Osteocyte (in vitro differentiated cells): Measurements from ENCODE around the gene INPP5K. TPM values are rescaled to one million over a fixed set of nuclear protein-coding genes. Genes with fewer than 3 reads are reported as not detected.

ENCODE experiments used
- DNase-seq: peaks from one replicate; pipeline ENCODE4 v3.0.0; 2021; ENCODE audit warnings: mixed read lengths; ENCODE audit not compliant: unreplicated experiment; ENCODE audit errors: extremely low spot score
- H3K27ac Mint-ChIP-seq: one replicate; pipeline ENCODE4 v1.8.0; 2021; ENCODE audit warnings: mild to moderate bottlenecking, mixed read lengths; ENCODE audit not compliant: unreplicated experiment
- H3K27me3 Mint-ChIP-seq: one replicate; pipeline ENCODE4 v1.8.0; 2021; ENCODE audit warnings: mixed read lengths; ENCODE audit not compliant: unreplicated experiment
- H3K36me3 Mint-ChIP-seq: one replicate; pipeline ENCODE4 v1.8.0; 2021; ENCODE audit warnings: mixed read lengths; ENCODE audit not compliant: unreplicated experiment
- H3K4me1 Mint-ChIP-seq: one replicate; pipeline ENCODE4 v1.8.0; 2021; ENCODE audit warnings: mixed read lengths; ENCODE audit not compliant: unreplicated experiment
- H3K4me3 Mint-ChIP-seq: one replicate; pipeline ENCODE4 v1.8.0; 2021; ENCODE audit warnings: mild to moderate bottlenecking, moderate library complexity, mixed read lengths; ENCODE audit not compliant: unreplicated experiment
- H3K9me3 Mint-ChIP-seq: one replicate; pipeline ENCODE4 v1.8.0; 2021; ENCODE audit warnings: mixed read lengths; ENCODE audit not compliant: unreplicated experiment
- CTCF ChIP-seq: fragments of 200-600 bp; sonication (generic); IDR thresholded peaks from 2 replicates; pipeline ENCODE4 v1.5.0; 2021; ENCODE audit warnings: antibody characterized with exemption, mild to moderate bottlenecking, moderate library complexity
- total RNA-seq: library from RNA; stranded (reverse); gene quantifications from 2 replicates; pipeline ENCODE4 v1.2.1, GENCODE V29; 2021

INPP5K gene
- total RNA-seq, 1 donor from 2014 or later: 49.4 TPM

GRCh38 chr17:1561420-1562175, 45.2 kb upstream of the INPP5K start:
- DNase-seq: no peak
- peaks cover 30% of the 10 kb centered on the region for H3K4me1 Mint-ChIP-seq

GRCh38 chr17:1560858-1561355, 44.5 kb upstream of the INPP5K start:
- peak overlapping the region; percentile 79 for H3K27ac Mint-ChIP-seq
- peaks cover 28% of the 10 kb centered on the region for H3K4me1 Mint-ChIP-seq
- no peak for DNase-seq
- no peaks in the 10 kb centered on the region for H3K27me3 Mint-ChIP-seq
- H3K9me3 Mint-ChIP-seq: no peaks in the 10 kb centered on the region
- peaks cover 4% of the 10 kb centered on the region for H3K36me3 Mint-ChIP-seq
- TF ChIP-seq CTCF: no peak
- H3K4me3 Mint-ChIP-seq: peak overlapping the region; percentile 86

More at GRCh38 chr17:1561420-1562175, 45.2 kb upstream of the INPP5K start:
- peak; percentile 40 for TF ChIP-seq CTCF
- Mint-ChIP-seq H3K36me3 (peaks cover 4% of the 10 kb centered on the region), H3K27ac (peak overlapping the region; percentile 79), H3K27me3 (no peaks in the 10 kb centered on the region), H3K9me3 (no peaks in the 10 kb centered on the region), H3K4me3 (peak overlapping the region; percentile 86)

GRCh38 chr17:1560101-1560857, 43.9 kb upstream of the INPP5K start:
- TF ChIP-seq CTCF: no peak
- Mint-ChIP-seq H3K4me3 (peak overlapping the region; percentile 86), H3K27ac (no peak overlapping the region), H3K4me1 (peaks cover 27% of the 10 kb centered on the region), H3K27me3 (no peaks in the 10 kb centered on the region), H3K9me3 (no peaks in the 10 kb centered on the region), H3K36me3 (peaks cover 4% of the 10 kb centered on the region)
- no peak for DNase-seq

GRCh38 chr17:1559047-1560043, 42.9 kb upstream of the INPP5K start:
- Mint-ChIP-seq H3K9me3 (no peaks in the 10 kb centered on the region), H3K36me3 (peaks cover 4% of the 10 kb centered on the region), H3K27ac (no peak overlapping the region), H3K27me3 (no peaks in the 10 kb centered on the region), H3K4me3 (no peak overlapping the region), H3K4me1 (peaks cover 27% of the 10 kb centered on the region)
- TF ChIP-seq CTCF: no peak
- DNase-seq: no peak
